GM18907 (cell line): ENCODE measurements around the gene ANGEL1.

Experiments
- ATAC-seq: cut with Tn5 transposase; IDR thresholded peaks from one replicate; pipeline ENCODE4 v1.9.1; 2021; ENCODE audit warnings: mild to moderate bottlenecking, moderate library complexity; ENCODE audit not compliant: unreplicated experiment

The ANGEL1 gene

DNA sequence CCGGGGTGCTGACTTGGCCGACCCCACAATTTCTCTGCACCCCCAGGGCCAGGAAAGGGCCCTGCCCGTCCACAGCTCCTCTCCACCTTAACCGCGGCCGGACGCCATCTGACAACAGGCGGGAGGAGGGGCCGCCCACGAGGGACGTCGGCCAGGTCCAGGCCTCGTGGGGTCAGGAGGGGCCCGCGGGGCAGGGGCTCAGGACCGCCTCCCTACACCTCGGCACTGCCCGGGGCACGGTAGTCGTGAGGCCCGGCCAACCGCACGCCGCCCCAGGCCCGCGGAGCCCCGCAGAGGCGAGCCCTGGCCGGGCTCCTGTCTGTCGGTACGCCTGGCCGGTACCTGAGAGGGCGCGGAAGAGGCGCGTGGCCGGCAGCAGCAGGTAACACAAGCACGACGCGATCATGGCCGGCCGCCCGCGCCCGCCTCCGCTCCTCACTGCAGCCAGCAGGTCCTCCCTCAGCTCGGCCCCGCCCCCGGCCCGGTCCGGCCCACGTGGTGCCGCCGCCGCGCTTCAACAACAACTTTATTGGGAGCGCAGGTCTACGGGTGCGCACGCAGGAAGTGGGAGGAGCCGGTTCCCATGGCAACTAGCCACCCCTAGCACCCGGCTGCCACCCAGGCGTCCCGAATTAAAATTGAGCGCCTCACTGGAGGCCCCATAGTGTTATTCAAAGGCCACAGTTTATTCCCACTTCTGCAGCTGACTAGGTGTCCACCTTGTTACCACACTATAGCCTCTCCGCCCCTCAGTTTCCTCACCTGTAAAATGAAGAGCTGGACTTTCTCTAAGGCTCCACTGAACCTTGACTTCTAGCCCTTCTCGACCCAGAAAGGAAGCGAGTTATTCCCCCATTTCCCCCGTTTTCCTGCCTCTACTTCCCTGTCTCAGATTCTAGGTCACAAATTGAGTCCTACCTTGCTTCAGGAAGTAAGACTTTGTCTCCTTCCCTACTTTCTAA lies at the start of gene ANGEL1:
TSS of gene ANGEL1 (minus strand) at position 461 of the 962 bp plus-strand sequence. CDS start at position 406, 55 bp downstream.
- peak; percentile 86 for ATAC-seq

DNA sequence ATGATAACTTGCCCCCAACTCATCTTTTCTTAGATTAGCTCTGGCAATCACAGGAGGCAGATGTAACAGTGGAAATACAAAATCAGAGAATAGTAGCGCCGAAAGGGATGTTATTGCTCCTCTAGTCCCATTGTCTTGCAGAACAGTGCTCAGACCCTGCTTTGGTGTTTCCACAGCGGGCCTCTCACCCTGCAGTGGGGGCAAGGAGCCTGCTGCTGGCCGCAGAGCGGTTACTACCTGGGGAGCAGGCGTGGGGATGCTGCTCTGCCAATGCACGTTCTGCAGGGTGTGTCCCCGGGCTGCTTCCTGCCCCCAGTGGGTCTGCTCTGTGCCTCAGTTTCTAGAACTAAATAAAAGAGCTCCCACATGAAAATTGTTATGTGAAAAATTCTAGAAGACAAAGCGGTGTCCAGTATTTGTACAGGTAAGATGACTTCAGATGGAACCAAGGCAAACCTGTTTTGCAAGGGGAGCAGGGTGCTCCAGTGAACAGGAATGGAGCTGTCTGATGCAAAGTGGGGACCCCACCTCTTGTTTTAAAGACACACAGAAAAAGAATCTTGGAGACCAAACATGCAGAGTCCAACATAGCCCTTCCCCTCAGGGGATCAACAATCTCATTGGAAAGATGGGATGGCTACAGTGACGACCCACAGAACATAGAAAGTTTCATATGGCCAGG lies 49.0 kb upstream of the ANGEL1 start:
- no peak for ATAC-seq

DNA sequence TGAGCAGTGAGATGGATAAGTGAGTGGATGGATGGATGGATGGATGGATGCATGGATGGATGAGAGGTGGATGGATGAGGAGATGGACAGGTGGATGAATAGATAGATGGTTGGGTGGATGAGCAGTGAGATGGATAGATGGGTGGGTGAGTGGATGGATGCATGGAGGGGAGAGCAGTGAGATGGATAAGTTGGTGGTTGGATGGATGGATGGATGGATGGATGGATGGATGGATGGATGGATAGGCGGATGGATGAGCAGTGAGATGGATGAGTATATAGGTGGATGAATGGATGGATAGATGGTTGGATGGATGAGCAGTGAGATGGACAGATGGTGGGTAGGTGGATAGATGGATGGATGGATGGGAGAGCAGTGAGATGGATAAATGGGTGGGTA lies 44.1 kb upstream of the ANGEL1 start:
- ATAC-seq: no peak

DNA sequence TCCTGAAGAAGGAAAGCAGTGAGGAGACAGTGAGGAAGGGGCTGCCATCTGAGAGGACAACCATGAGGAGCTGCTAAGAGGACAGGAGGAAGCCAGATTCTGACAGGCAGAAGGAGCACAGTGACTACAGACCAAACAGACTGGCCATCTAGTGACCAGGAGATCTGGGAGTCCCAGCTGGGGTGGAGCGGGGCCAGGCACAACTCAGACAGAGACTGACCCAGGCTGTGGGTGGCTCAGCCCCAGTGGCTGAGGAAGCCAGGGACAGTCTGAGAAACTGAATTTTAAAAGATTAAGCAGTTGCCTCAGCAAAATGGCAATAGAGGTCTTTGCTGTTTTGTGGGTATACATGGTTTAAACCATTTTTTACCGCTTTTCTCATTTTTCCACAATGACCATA lies 42.4 kb upstream of the ANGEL1 start:
- no peak for ATAC-seq

- ATAC-seq: no peak
These were observed 36.2 kb upstream of the ANGEL1 start for GRCh38 chr14:76848879-76849278.

GRCh38 chr14:76846331-76847047 lies 33.8 kb upstream of the ANGEL1 start:
- ATAC-seq: no peak

GRCh38 chr14:76844223-76844622 lies 31.5 kb upstream of the ANGEL1 start:
- no peak for ATAC-seq

DNA sequence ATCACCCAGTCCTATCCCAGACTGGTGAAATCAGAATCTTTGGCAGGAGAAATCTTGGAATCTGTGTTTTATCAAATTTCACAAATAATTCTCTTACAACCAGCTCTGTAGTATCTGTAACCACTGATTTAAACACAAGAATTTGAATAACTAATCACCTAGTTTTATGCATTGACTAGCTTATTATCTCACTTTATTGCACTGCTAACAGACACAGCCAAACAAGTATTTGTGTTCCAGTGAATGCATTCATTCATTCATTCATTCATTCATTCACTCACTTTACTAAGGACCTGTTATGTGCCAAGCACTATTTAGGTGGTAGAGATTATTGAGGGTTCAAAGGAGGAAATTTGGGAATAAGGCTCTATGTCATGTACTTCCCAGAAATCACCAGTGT lies 29.7 kb upstream of the ANGEL1 start:
- ATAC-seq: no peak

- no peak for ATAC-seq
These were observed 24.8 kb upstream of the ANGEL1 start for GRCh38 chr14:76837524-76837923.

GRCh38 chr14:76836029-76836630 lies 23.4 kb upstream of the ANGEL1 start:
- no peak for ATAC-seq

GRCh38 chr14:76834241-76834661 lies 21.6 kb upstream of the ANGEL1 start:
- no peak for ATAC-seq

GRCh38 chr14:76833011-76833410 lies 20.3 kb upstream of the ANGEL1 start:
- no peak for ATAC-seq

- ATAC-seq: no peak
These were observed 19.9 kb upstream of the ANGEL1 start for GRCh38 chr14:76832503-76832988.

- ATAC-seq: no peak
These were observed 17.9 kb upstream of the ANGEL1 start for GRCh38 chr14:76830556-76830955.

- no peak for ATAC-seq
These were observed 17.2 kb upstream of the ANGEL1 start for GRCh38 chr14:76829650-76830421.

DNA sequence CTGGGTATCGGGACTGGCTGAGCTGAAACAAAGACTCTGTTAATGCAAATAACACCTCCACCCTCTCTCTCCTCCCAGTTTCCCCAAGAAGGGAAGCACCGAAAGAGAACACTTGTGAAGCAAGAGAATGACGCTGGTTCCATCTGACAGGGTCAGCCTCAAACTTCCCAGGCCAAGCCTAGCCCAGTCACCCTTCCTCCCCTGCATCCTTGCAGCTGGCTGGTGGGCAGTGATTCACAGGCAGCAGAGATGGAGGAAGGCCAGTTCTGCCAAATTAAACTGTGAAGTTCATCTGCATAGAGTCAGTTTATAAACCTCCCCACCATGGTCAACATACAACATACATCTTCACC lies 16.3 kb upstream of the ANGEL1 start:
- ATAC-seq: no peak

DNA sequence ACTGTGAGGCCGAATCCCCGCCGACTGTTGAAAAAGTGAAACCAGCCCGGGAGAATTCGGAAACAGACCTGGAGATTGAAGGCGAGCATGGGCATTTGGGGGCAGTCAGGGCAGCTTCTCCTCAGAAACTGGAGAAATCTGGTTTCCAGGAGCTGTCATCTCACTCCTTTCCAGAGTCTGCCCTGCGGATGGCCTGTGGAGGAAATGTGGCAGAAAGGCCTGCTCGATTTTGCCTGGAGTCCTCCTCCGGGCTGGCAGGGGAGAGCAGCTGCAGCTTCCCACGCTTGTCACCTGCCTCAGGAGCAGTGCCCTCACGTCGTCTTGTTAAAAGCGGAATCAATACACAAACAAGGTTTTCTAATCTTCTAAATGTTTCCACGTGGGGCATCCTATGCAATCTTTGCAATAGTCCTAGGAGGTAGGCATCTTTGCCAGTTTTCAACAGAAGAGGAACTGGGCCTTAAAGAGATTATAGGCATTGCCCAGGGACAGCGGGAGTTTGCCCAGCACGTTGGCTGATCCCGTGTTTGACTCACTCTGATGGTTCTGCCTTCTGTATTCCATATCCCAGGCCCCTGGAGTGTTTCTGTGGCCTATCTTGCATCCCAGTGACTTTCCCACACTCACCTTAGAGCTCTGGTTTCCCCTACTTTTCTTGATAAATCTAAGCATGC lies 15.8 kb upstream of the ANGEL1 start:
- ATAC-seq: no peak

- ATAC-seq: no peak
These were observed 15.1 kb upstream of the ANGEL1 start for GRCh38 chr14:76827696-76828296.

DNA sequence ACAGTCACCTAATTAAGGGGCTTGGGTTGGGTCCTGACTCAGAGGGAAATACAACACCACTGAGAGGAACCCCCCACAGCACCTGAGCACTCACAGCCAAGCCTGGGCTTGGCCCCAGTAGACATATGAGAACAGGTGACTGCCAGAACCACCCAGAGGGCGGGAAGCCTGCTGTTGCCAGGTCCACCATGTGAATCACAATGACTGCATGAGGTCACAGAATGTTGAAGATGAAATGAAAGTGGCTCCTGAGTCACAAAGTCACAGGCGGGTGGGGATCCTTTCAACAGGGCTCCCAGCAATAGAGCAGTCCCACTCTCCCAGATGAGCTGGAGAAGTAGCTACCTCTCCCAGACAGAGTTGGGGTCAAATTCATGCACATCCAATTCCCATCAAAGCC lies 13.4 kb upstream of the ANGEL1 start, which contains the start of gene LRRC74A:
TSS of gene LRRC74A (plus strand) at position 287 of the 400 bp plus-strand sequence. CDS start 290 bp downstream, outside the sequence.
- ATAC-seq: no peak
